CD4-positive, CD25-positive, alpha-beta regulatory T cell (primary cell): ENCODE results near the gene PLEKHH2. TPM values are rescaled to one million over a fixed set of nuclear protein-coding genes. Genes with fewer than 3 reads are reported as not detected.

ENCODE experiments used
- ATAC-seq, 2 donors: fragments of 150-1000 bp; cut with Tn5 transposase; one replicate each; pipeline ENCODE4 v1.10.0; 2021; ENCODE audit warnings: low read depth in 2 of 2, moderate number of reproducible peaks in 2 of 2, moderate library complexity in 1 of 2
- DNase-seq, 3 donors: peaks; one replicate each; pipeline versions ENCODE4 v3.0.0 to v3.0.0-alpha.2; 2012 to 2022; ENCODE audit warnings: mixed read lengths in 1 of 3
- H3K27ac ChIP-seq: one replicate; pipeline ENCODE4 v1.7.0; 2013; ENCODE audit warnings: mild to moderate bottlenecking, low read length; ENCODE audit not compliant: insufficient read depth, poor library complexity, severe bottlenecking
- H3K27me3 ChIP-seq: one replicate; pipeline ENCODE4 v1.7.0; 2013; ENCODE audit warnings: low read length; ENCODE audit not compliant: control insufficient read depth, insufficient read depth
- H3K36me3 ChIP-seq: one replicate; pipeline ENCODE4 v1.7.0; 2013; ENCODE audit warnings: mild to moderate bottlenecking, low read length, moderate library complexity; ENCODE audit not compliant: control insufficient read depth, insufficient read depth
- H3K4me1 ChIP-seq: 2 replicates; pipeline ENCODE4 v1.7.0; 2013; ENCODE audit warnings: mild to moderate bottlenecking, low read length; ENCODE audit not compliant: insufficient read depth, control insufficient read depth, poor library complexity, severe bottlenecking
- H3K4me3 ChIP-seq: one replicate; pipeline ENCODE4 v1.7.0; 2013; ENCODE audit warnings: low read depth, mild to moderate bottlenecking, low read length, moderate library complexity
- H3K9me3 ChIP-seq, 2 experiments: 1 replicate in 1 of 2; 2 replicates in 1 of 2; pipeline ENCODE4 v1.7.0; 2013; ENCODE audit warnings: low read length in 2 of 2, mild to moderate bottlenecking in 1 of 2, moderate library complexity in 1 of 2; ENCODE audit not compliant: control insufficient read depth in 2 of 2
- H3K27ac Mint-ChIP-seq, 3 donors: one replicate each; pipeline ENCODE4 v1.8.0; 2020 to 2022; ENCODE audit warnings: mild to moderate bottlenecking in 3 of 3, mixed read lengths in 3 of 3, moderate library complexity in 2 of 3
- H3K27me3 Mint-ChIP-seq: one replicate; pipeline ENCODE4 v1.8.0; 2022; ENCODE audit warnings: mild to moderate bottlenecking, mixed read lengths
- H3K36me3 Mint-ChIP-seq: one replicate; pipeline ENCODE4 v1.8.0; 2020; ENCODE audit warnings: mixed read lengths
- H3K4me1 Mint-ChIP-seq, 4 donors: one replicate each; pipeline ENCODE4 v1.8.0; 2020 to 2022; ENCODE audit warnings: mixed read lengths in 4 of 4, mild to moderate bottlenecking in 1 of 4
- H3K4me3 Mint-ChIP-seq, 4 donors: one replicate each; pipeline ENCODE4 v1.8.0; 2020 to 2022; ENCODE audit warnings: mild to moderate bottlenecking in 4 of 4, mixed read lengths in 4 of 4, moderate library complexity in 3 of 4
- H3K9me3 Mint-ChIP-seq, 7 donors: one replicate each; pipeline ENCODE4 v1.8.0; 2020 to 2022; ENCODE audit warnings: mixed read lengths in 7 of 7, mild to moderate bottlenecking in 3 of 7, moderate library complexity in 2 of 7
- polyA plus RNA-seq, 4 donors: library from polyadenylated mRNA; unstranded; fragments of 300-500 nt; fragmentation: Illumina TruSeq; gene quantifications; one replicate each; pipeline ENCODE4 v1.2.3, GENCODE V29; 2021
- total RNA-seq: library from RNA; stranded (reverse); gene quantifications from one replicate; pipeline ENCODE4 v1.2.3, GENCODE V29; 2022

Gene PLEKHH2
- total and polyA plus RNA-seq, 5 donors from 2014 or later, result 0.18 to 1.2 (median 0.20) TPM; not detected in 2

DNA sequence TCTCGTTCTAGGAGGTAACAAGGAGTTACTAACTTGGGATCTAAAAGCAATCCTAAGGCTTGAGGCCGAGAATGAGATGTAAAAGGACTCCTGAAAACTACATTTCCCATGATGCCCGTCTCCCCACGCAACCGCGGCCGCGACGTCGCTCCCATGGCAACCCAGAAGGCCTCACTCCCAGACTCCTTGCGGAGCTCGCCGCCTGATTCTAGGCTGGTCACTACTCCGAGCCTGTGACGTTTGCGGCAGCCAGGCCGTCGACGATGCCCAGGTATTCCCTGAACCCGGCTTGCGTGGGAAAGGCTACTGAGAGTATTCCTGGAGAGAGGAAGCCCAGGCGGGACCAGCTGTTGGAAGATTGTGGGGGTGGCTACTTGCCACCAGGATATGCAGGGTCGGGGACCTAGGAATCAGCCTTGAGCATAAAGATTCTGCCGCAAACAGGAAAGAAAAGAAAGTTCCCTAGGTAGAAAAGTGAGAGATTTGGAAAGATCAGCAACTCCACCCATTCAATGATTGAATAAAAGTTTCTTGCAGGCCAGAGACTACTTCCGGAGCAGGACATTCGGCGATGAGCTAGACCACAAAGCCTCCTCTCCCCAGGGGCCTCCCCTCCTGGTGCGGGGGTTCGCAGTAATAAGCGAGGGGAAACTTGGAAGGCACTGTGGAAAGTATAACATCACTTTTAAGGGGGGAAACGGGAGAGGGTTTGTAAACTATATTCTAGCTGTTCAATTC is 137.0 kb downstream of the PLEKHH2 start, which contains the start of gene DYNC2LI1:
Gene DYNC2LI1 (plus strand): TSS at position 164 of the 738 bp plus-strand sequence. CDS start 100 bp downstream, at position 264.
- Histone ChIP-seq H3K36me3 (no peaks in the 10 kb centered on the region), H3K9me3 (no peaks in the 10 kb centered on the region), H3K4me3 (peak within 1 kb of the TSS; percentile 84), H3K4me1 (peaks cover 6% of the 10 kb centered on the region), H3K27ac (no peak within 1 kb of the TSS), H3K27me3 (peaks cover 5% of the 10 kb centered on the region)
- Mint-ChIP-seq H3K4me3 (peak within 1 kb of the TSS; percentile 89 to 98 (median 94)), H3K36me3 (peaks cover 3% of the 10 kb centered on the region), H3K4me1 (peaks cover 6 to 14% (median 8%) of the 10 kb centered on the region in 4 donors), H3K27ac (peak within 1 kb of the TSS; percentile 78 to 83 (median 83)), H3K27me3 (peaks cover 8% of the 10 kb centered on the region), H3K9me3 (no peaks in the 10 kb centered on the region)
- DNase-seq (peak; percentile 53 to 82 (median 65)), ATAC-seq (peak; percentile 92 to 93)

DNA sequence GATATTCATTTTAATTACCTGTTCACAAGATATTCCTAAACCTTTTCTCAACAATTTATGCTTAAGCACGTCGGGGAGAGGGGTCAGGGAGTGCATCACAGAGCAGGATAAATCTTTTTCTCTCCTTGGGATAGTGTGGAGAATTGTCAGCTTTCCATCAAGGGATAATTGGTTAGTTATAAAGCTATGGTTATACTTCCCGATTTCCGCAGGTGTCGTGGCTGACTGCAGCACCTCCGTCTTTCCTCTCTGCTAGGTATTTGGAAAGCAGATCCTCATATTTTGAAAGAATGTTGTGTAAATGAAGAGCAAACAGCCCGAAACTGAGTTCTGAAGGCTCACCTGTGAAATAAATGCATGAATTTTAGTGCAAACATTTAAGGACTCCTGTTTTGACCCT is 137.6 kb downstream of the PLEKHH2 start:
- peak overlapping the region; percentile 89 to 98 (median 94) for H3K4me3 Mint-ChIP-seq
- Histone ChIP-seq H3K4me1 (peaks cover 6% of the 10 kb centered on the region), H3K4me3 (peak overlapping the region; percentile 84), H3K36me3 (no peaks in the 10 kb centered on the region), H3K27me3 (peaks cover 4% of the 10 kb centered on the region), H3K9me3 (no peaks in the 10 kb centered on the region), H3K27ac (no peak overlapping the region)
- peak overlapping the region in 2 of 3 donors; percentile 78 to 83 for H3K27ac Mint-ChIP-seq
- peaks cover 7% of the 10 kb centered on the region for H3K36me3 Mint-ChIP-seq
- DNase-seq, result no peak
- peaks cover 6 to 14% (median 8%) of the 10 kb centered on the region in 4 donors for H3K4me1 Mint-ChIP-seq
- no peak for ATAC-seq
- H3K9me3 Mint-ChIP-seq, result no peaks in the 10 kb centered on the region
- peaks cover 6% of the 10 kb centered on the region for H3K27me3 Mint-ChIP-seq

DNA sequence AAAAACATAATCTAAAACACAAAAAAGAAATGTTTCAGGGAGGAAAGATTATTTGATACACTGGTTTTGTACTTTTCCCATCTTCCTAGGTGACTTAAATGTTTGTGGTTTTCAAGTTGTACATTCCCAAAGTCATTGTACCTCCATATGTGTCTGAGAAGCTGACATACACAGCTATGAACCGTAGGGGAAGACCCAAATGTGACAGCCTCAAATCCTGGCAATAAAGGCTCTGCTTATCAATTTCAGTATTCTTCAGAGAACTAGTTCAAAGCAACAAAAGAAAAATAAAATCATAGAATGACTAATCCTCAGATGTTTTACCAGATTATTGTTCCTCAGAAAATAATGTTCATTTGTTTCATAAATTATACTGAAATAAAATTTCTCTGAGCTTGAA is 139.3 kb downstream of the PLEKHH2 start:
- H3K27me3 Mint-ChIP-seq, result peaks cover 6% of the 10 kb centered on the region
- no peak for DNase-seq
- peaks cover 15% of the 10 kb centered on the region for H3K36me3 Mint-ChIP-seq
- H3K4me1 Mint-ChIP-seq, result peaks cover 6 to 14% (median 8%) of the 10 kb centered on the region in 4 donors
- Histone ChIP-seq H3K4me3 (no peak overlapping the region), H3K9me3 (no peaks in the 10 kb centered on the region), H3K27ac (no peak overlapping the region), H3K36me3 (no peaks in the 10 kb centered on the region), H3K4me1 (peaks cover 6% of the 10 kb centered on the region), H3K27me3 (no peaks in the 10 kb centered on the region)
- no peak overlapping the region for H3K27ac Mint-ChIP-seq
- peak overlapping the region in 1 of 4 donors; percentile 2 for H3K4me3 Mint-ChIP-seq
- ATAC-seq, result no peak
- no peaks in the 10 kb centered on the region for H3K9me3 Mint-ChIP-seq

DNA sequence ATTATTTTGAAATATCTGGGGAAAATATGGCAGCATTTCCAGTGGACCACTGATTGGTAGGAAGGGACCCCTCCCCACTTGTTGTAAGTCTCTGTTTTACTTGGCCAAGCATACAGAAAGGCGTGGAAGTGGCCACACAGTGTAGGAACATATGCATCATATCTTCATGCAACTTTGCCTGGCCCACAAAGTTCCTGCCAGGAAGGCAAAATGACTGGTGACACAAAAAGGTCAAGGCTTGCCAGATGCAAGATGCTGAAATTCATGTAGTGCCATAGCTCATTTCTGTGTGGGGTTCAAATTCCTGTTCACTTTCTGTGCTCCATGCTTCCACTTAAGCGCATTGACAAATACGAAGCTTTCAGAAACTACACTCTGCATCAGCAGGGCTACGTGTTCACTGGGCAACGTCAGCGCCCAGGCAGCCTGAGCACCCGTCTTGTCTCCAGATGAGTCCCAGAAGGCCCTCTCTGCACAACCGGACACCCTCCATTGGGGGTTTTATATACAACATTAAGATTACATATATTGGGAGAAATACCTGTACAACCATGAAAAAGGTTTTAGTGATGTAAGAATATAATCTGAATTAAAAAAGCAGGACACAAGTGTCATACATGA is 140.4 kb downstream of the PLEKHH2 start:
- no peaks in the 10 kb centered on the region for H3K27me3 ChIP-seq
- Mint-ChIP-seq H3K36me3 (peaks cover 19% of the 10 kb centered on the region), H3K9me3 (no peaks in the 10 kb centered on the region), H3K4me1 (peaks cover 6 to 14% (median 8%) of the 10 kb centered on the region in 4 donors), H3K4me3 (no peak overlapping the region), H3K27ac (no peak overlapping the region), H3K27me3 (peaks cover 6% of the 10 kb centered on the region)
- no peak overlapping the region for H3K27ac ChIP-seq
- peaks cover 6% of the 10 kb centered on the region for H3K4me1 ChIP-seq
- no peaks in the 10 kb centered on the region for H3K9me3 ChIP-seq
- DNase-seq (no peak), ATAC-seq (no peak)
- no peaks in the 10 kb centered on the region for H3K36me3 ChIP-seq
- H3K4me3 ChIP-seq, result no peak overlapping the region

DNA sequence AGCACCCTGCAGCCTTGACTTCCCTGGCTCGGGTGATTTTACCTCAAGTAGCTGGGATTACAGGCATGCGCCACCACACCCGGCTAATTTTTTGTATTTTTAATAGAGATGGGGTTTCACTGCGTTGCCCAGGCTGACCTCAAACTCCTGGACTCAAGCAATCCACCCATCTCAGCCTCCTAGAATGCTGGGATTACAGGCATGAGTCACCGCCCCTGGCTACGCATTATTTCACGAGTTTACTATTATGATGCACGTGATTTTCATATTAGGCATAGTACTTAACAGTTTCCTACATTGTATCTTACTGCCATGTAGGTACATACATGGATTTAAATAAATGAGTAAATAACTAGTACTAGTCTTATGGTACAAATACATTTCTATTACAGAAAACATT is 141.2 kb downstream of the PLEKHH2 start:
- peaks cover 6% of the 10 kb centered on the region for H3K4me1 ChIP-seq
- Mint-ChIP-seq H3K4me3 (no peak overlapping the region), H3K27me3 (peaks cover 6% of the 10 kb centered on the region), H3K9me3 (no peaks in the 10 kb centered on the region), H3K4me1 (peaks cover 6 to 12% (median 8%) of the 10 kb centered on the region in 4 donors), H3K36me3 (peaks cover 19% of the 10 kb centered on the region), H3K27ac (no peak overlapping the region)
- H3K27me3 ChIP-seq, result no peaks in the 10 kb centered on the region
- H3K4me3 ChIP-seq, result no peak overlapping the region
- DNase-seq (no peak), ATAC-seq (no peak)
- H3K9me3 ChIP-seq, result no peaks in the 10 kb centered on the region
- H3K27ac ChIP-seq, result no peak overlapping the region
- H3K36me3 ChIP-seq, result no peaks in the 10 kb centered on the region

DNA sequence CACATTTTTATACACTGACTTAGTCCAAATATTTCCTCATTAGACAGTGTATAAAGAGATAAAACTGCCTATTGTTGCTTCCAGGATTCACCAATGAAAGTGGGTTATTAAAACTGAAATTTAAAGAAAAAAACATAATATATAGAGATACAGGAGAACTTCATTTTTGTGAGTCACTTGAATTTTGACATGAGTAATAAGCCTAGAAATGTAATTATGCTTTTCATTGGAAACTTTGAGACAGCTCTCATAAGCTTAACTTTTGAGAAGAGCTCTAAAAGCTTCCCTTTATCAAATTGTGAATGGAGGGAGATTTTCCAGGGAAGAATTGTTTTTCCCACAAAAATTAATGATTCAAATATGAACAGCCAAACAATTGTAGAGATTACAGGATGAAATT is 150.8 kb downstream of the PLEKHH2 start:
- no peak overlapping the region for H3K4me3 ChIP-seq
- Mint-ChIP-seq H3K9me3 (no peaks in the 10 kb centered on the region), H3K27ac (no peak overlapping the region), H3K36me3 (peaks cover 3% of the 10 kb centered on the region), H3K27me3 (no peaks in the 10 kb centered on the region), H3K4me3 (no peak overlapping the region), H3K4me1 (no peaks in the 10 kb centered on the region)
- no peaks in the 10 kb centered on the region for H3K27me3 ChIP-seq
- DNase-seq, result no peak
- H3K9me3 ChIP-seq, result no peaks in the 10 kb centered on the region
- H3K36me3 ChIP-seq, result no peaks in the 10 kb centered on the region
- no peaks in the 10 kb centered on the region for H3K4me1 ChIP-seq
- no peak for ATAC-seq
- no peak overlapping the region for H3K27ac ChIP-seq

DNA sequence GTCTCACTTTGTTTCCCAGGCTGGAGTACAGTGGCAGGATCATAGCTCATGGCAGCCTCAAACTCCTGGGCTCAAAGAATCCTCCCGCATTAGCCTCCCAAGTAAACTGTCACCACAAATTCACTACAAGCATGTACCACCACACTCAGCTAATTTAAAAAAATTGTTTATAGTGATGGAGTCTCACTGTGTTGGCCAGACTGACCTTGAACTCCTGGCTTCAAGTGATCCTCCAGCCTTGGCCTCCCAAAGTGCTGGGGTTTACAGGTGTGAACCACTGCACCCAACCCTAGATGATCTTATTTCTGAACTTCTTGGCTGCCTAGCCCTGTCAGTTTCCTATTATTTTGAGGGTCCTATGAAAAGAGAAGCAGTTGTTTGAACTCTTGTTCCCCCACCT is 151.6 kb downstream of the PLEKHH2 start:
- H3K27ac ChIP-seq, result no peak overlapping the region
- no peaks in the 10 kb centered on the region for H3K4me1 ChIP-seq
- no peaks in the 10 kb centered on the region for H3K9me3 ChIP-seq
- Mint-ChIP-seq H3K36me3 (peaks cover 3% of the 10 kb centered on the region), H3K4me1 (no peaks in the 10 kb centered on the region), H3K27ac (no peak overlapping the region), H3K9me3 (no peaks in the 10 kb centered on the region), H3K4me3 (no peak overlapping the region), H3K27me3 (peaks cover 4% of the 10 kb centered on the region)
- H3K27me3 ChIP-seq, result no peaks in the 10 kb centered on the region
- no peak overlapping the region for H3K4me3 ChIP-seq
- ATAC-seq (no peak), DNase-seq (no peak)
- H3K36me3 ChIP-seq, result no peaks in the 10 kb centered on the region
